Mucosa of stomach (tissue), 1 donor: ENCODE measurements around the gene C2CD2L.

ENCODE experiments used
- H3K27me3 ChIP-seq: one replicate; pipeline ENCODE4 v1.7.0; 2013; ENCODE audit warnings: mild to moderate bottlenecking, low read length; ENCODE audit not compliant: control insufficient read depth, insufficient read depth
- H3K36me3 ChIP-seq: one replicate; pipeline ENCODE4 v1.7.0; 2013; ENCODE audit warnings: low read length; ENCODE audit not compliant: control insufficient read depth, insufficient read depth
- H3K4me1 ChIP-seq: one replicate; pipeline ENCODE4 v1.7.0; 2013; ENCODE audit warnings: mild to moderate bottlenecking, low read length; ENCODE audit not compliant: control insufficient read depth, insufficient read depth
- H3K4me3 ChIP-seq: one replicate; pipeline ENCODE4 v1.7.0; 2013; ENCODE audit warnings: low read length
- H3K9ac ChIP-seq: one replicate; pipeline ENCODE4 v1.7.0; 2013; ENCODE audit warnings: mild to moderate bottlenecking, low read length, moderate library complexity
- H3K9me3 ChIP-seq: one replicate; pipeline ENCODE4 v1.7.0; 2013; ENCODE audit warnings: mild to moderate bottlenecking, low read length, moderate library complexity; ENCODE audit not compliant: control insufficient read depth
- donor health status: Pancreatic carcinoma.

Gene C2CD2L

GRCh38 chr11:119111361-119111925 lies 4.3 kb downstream of the C2CD2L start:
- Histone ChIP-seq H3K9me3 (no peaks in the 10 kb centered on the region), H3K9ac (no peak overlapping the region), H3K4me1 (peaks cover 13% of the 10 kb centered on the region), H3K27me3 (no peaks in the 10 kb centered on the region), H3K4me3 (no peak overlapping the region), H3K36me3 (peaks cover 15% of the 10 kb centered on the region)

- Histone ChIP-seq H3K9me3 (no peaks in the 10 kb centered on the region), H3K36me3 (peaks cover 15% of the 10 kb centered on the region), H3K27me3 (no peaks in the 10 kb centered on the region), H3K4me1 (peaks cover 8% of the 10 kb centered on the region), H3K4me3 (no peak overlapping the region), H3K9ac (no peak overlapping the region)
Measured at GRCh38 chr11:119112314-119113020, 5.3 kb downstream of the C2CD2L start.

- Histone ChIP-seq H3K4me1 (peaks cover 7% of the 10 kb centered on the region), H3K9ac (no peak overlapping the region), H3K9me3 (no peaks in the 10 kb centered on the region), H3K36me3 (peaks cover 15% of the 10 kb centered on the region), H3K27me3 (no peaks in the 10 kb centered on the region), H3K4me3 (no peak overlapping the region)
Measured at GRCh38 chr11:119113716-119114115, 6.6 kb downstream of the C2CD2L start.

GRCh38 chr11:119114351-119114750 lies 7.2 kb downstream of the C2CD2L start:
- H3K4me1 ChIP-seq, result peaks cover under 1% of the 10 kb centered on the region
- no peak overlapping the region for H3K4me3 ChIP-seq
- no peak overlapping the region for H3K9ac ChIP-seq
- H3K9me3 ChIP-seq, result no peaks in the 10 kb centered on the region
- no peaks in the 10 kb centered on the region for H3K27me3 ChIP-seq
- peaks cover 15% of the 10 kb centered on the region for H3K36me3 ChIP-seq

GRCh38 chr11:119115484-119116234 lies 8.5 kb downstream of the C2CD2L start:
- peaks cover 15% of the 10 kb centered on the region for H3K36me3 ChIP-seq
- no peaks in the 10 kb centered on the region for H3K9me3 ChIP-seq
- no peak overlapping the region for H3K4me3 ChIP-seq
- no peaks in the 10 kb centered on the region for H3K27me3 ChIP-seq
- H3K9ac ChIP-seq, result no peak overlapping the region
- H3K4me1 ChIP-seq, result peaks cover 4% of the 10 kb centered on the region

GRCh38 chr11:119116235-119116594 lies 9.1 kb downstream of the C2CD2L start:
- Histone ChIP-seq H3K9me3 (no peaks in the 10 kb centered on the region), H3K4me1 (peaks cover 7% of the 10 kb centered on the region), H3K9ac (no peak overlapping the region), H3K4me3 (no peak overlapping the region), H3K27me3 (no peaks in the 10 kb centered on the region), H3K36me3 (peaks cover 15% of the 10 kb centered on the region)

GRCh38 chr11:119116601-119117000 lies 9.5 kb downstream of the C2CD2L start:
- Histone ChIP-seq H3K9me3 (no peaks in the 10 kb centered on the region), H3K4me1 (peaks cover 7% of the 10 kb centered on the region), H3K4me3 (no peak overlapping the region), H3K27me3 (no peaks in the 10 kb centered on the region), H3K36me3 (peaks cover 12% of the 10 kb centered on the region), H3K9ac (no peak overlapping the region)

- H3K4me3 ChIP-seq, result no peak overlapping the region
- no peaks in the 10 kb centered on the region for H3K27me3 ChIP-seq
- no peaks in the 10 kb centered on the region for H3K9me3 ChIP-seq
- H3K36me3 ChIP-seq, result peaks cover 7% of the 10 kb centered on the region
- H3K9ac ChIP-seq, result no peak overlapping the region
- peaks cover 8% of the 10 kb centered on the region for H3K4me1 ChIP-seq
Measured at GRCh38 chr11:119117004-119117706, 10.0 kb downstream of the C2CD2L start.

- H3K4me3 ChIP-seq, result no peak overlapping the region
- no peaks in the 10 kb centered on the region for H3K27me3 ChIP-seq
- no peak overlapping the region for H3K9ac ChIP-seq
- peaks cover 12% of the 10 kb centered on the region for H3K4me1 ChIP-seq
- no peaks in the 10 kb centered on the region for H3K9me3 ChIP-seq
- peaks cover 7% of the 10 kb centered on the region for H3K36me3 ChIP-seq
Measured at GRCh38 chr11:119118227-119118626, 11.1 kb downstream of the C2CD2L start.

- Histone ChIP-seq H3K9me3 (no peaks in the 10 kb centered on the region), H3K27me3 (no peaks in the 10 kb centered on the region), H3K36me3 (peaks cover 7% of the 10 kb centered on the region), H3K4me1 (peaks cover 12% of the 10 kb centered on the region), H3K9ac (no peak overlapping the region), H3K4me3 (no peak overlapping the region)
Measured at GRCh38 chr11:119118946-119119345, 11.8 kb downstream of the C2CD2L start.

- H3K4me3 ChIP-seq, result peak overlapping the region; percentile 78
- H3K27me3 ChIP-seq, result no peaks in the 10 kb centered on the region
- H3K9me3 ChIP-seq, result no peaks in the 10 kb centered on the region
- H3K9ac ChIP-seq, result peak overlapping the region; percentile 89
- H3K36me3 ChIP-seq, result peaks cover 5% of the 10 kb centered on the region
- peaks cover 14% of the 10 kb centered on the region for H3K4me1 ChIP-seq
Measured at GRCh38 chr11:119120639-119121007, 13.5 kb downstream of the C2CD2L start.
